Measurements from ENCODE around the gene SPI1. TPM values are rescaled to one million over a fixed set of nuclear protein-coding genes. Genes with fewer than 3 reads are reported as not detected.

The SPI1 gene
- total RNA-seq, 1 donor from 2014 or later: not detected

GRCh38 chr11:47394322-47395222 is 16.2 kb upstream of the SPI1 start:
- H3K4me1 Mint-ChIP-seq (ENCODE audit: unreplicated experiment): no peaks in the 10 kb centered on the region
- H3K27ac Mint-ChIP-seq: no peak overlapping the region
- no peak for DNase-seq (ENCODE audit: extremely low spot score, unreplicated experiment)
- TF ChIP-seq, protein P1, sequence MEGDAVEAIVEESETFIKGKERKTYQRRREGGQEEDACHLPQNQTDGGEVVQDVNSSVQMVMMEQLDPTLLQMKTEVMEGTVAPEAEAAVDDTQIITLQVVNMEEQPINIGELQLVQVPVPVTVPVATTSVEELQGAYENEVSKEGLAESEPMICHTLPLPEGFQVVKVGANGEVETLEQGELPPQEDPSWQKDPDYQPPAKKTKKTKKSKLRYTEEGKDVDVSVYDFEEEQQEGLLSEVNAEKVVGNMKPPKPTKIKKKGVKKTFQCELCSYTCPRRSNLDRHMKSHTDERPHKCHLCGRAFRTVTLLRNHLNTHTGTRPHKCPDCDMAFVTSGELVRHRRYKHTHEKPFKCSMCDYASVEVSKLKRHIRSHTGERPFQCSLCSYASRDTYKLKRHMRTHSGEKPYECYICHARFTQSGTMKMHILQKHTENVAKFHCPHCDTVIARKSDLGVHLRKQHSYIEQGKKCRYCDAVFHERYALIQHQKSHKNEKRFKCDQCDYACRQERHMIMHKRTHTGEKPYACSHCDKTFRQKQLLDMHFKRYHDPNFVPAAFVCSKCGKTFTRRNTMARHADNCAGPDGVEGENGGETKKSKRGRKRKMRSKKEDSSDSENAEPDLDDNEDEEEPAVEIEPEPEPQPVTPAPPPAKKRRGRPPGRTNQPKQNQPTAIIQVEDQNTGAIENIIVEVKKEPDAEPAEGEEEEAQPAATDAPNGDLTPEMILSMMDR (conservative IDR thresholded peaks at IDR 0.05): no peak
- H3K9me3 Mint-ChIP-seq: no peaks in the 10 kb centered on the region
- H3K4me3 Mint-ChIP-seq: no peak overlapping the region
- H3K27me3 Mint-ChIP-seq: no peaks in the 10 kb centered on the region
- no peaks in the 10 kb centered on the region for H3K36me3 Mint-ChIP-seq

GRCh38 chr11:47394050-47394321 is 15.6 kb upstream of the SPI1 start:
- no peak for DNase-seq (ENCODE audit: extremely low spot score, unreplicated experiment)
- Mint-ChIP-seq H3K4me1 (ENCODE audit: unreplicated experiment) (no peaks in the 10 kb centered on the region), H3K27ac (no peak overlapping the region), H3K4me3 (no peak overlapping the region), H3K36me3 (no peaks in the 10 kb centered on the region), H3K27me3 (no peaks in the 10 kb centered on the region), H3K9me3 (no peaks in the 10 kb centered on the region)
- TF ChIP-seq, protein P1 (conservative IDR thresholded peaks at IDR 0.05): no peak

DNA sequence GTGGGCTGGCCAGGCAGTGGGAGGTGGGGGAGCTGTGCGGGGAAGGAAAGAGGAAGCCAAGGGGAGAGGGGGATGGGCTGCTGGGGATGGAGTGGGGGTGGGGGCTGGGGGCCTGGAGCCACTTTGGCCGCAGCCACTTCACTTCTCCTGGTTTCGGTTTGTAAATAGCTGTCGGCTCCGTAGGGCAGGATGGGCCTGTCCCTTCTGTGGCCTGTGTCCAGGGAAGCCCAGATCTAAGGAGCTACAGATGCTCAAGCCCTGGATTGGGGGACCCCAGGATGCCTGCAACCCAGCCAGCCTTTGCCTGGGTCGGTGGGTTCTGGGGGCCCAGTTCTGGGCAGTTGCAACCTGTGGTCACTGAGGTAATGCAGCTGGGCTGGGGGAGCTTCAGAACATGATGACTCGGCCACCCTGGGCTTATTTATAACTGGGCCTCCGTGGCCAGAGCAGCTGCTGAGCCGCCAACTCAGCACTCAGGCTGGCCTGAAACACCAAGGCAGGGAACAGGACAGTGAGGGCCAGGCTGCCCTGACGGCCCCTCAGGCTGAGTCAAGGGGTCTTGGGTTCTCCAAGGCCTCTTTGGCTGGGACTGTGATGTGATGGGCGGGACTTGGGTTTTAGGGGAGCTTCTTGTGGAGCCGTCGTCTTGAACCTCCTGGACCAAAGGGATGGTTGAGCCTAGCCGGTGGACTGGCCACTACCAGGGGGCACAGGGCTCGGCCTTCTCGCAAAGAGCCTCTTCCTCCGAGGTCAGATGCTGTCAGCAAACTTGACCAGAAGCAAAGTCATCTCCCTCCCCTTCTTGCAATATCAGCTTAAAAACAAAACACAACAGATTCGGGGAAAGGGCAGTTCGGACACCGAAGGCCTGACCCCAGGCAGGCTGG is 15.1 kb upstream of the SPI1 start:
- no peak overlapping the region for H3K27ac Mint-ChIP-seq
- TF ChIP-seq, protein P1 (conservative IDR thresholded peaks at IDR 0.05): no peak
- H3K4me3 Mint-ChIP-seq: no peak overlapping the region
- no peaks in the 10 kb centered on the region for H3K27me3 Mint-ChIP-seq
- H3K9me3 Mint-ChIP-seq: no peaks in the 10 kb centered on the region
- H3K4me1 Mint-ChIP-seq (ENCODE audit: unreplicated experiment): no peaks in the 10 kb centered on the region
- DNase-seq (ENCODE audit: extremely low spot score, unreplicated experiment): no peak
- H3K36me3 Mint-ChIP-seq: no peaks in the 10 kb centered on the region

GRCh38 chr11:47392546-47393162 is 14.3 kb upstream of the SPI1 start:
- H3K27me3 Mint-ChIP-seq: no peaks in the 10 kb centered on the region
- no peaks in the 10 kb centered on the region for H3K36me3 Mint-ChIP-seq
- no peaks in the 10 kb centered on the region for H3K9me3 Mint-ChIP-seq
- H3K4me1 Mint-ChIP-seq (ENCODE audit: unreplicated experiment): no peaks in the 10 kb centered on the region
- TF ChIP-seq, protein P1 (conservative IDR thresholded peaks at IDR 0.05): no peak
- H3K27ac Mint-ChIP-seq: no peak overlapping the region
- DNase-seq (ENCODE audit: extremely low spot score, unreplicated experiment): no peak
- no peak overlapping the region for H3K4me3 Mint-ChIP-seq

DNA sequence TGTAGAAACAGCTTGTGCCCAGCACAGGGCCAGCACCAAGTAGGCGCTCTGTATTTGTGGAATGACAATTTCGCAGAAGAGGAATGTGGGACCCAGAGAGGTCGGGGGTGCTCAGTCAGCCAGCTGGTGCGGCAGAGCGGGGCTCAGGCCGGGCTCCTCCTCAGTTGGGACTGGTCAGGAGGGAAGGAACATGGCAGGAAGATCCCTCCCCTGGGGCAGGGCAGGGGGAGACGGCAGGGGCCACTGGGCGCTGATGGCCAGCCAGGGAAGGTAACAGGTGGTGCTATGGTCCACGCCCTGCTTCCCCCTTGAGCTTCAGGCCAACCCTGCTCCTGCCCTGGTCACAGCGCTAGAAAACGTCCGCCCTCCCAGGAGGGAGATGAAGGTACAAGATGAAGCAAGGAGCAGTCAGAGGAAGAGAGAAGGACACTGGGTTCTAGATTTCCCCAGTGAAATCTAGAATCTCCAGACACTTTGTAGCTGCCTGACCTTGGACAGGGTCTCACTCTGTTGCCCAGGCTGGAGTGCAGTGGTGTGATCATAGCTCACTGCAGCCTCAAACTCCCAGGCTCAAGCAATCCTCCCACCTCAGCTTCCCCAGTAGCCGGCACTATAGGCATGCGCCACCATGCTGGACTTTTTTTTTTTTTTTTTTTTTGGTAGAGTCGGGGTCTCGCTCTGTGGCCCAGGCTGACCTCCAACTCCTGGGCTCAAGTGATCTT is 13.5 kb upstream of the SPI1 start:
- Mint-ChIP-seq H3K4me3 (no peak overlapping the region), H3K4me1 (ENCODE audit: unreplicated experiment) (no peaks in the 10 kb centered on the region), H3K27ac (no peak overlapping the region), H3K27me3 (no peaks in the 10 kb centered on the region), H3K36me3 (no peaks in the 10 kb centered on the region), H3K9me3 (no peaks in the 10 kb centered on the region)
- TF ChIP-seq, protein P1 (conservative IDR thresholded peaks at IDR 0.05): no peak
- DNase-seq (ENCODE audit: extremely low spot score, unreplicated experiment): no peak
